GM12801 (cell line): ENCODE measurements around the gene SLC23A1.

ENCODE experiments used
- TF ChIP-seq, protein P1 (sequence below): IDR thresholded peaks from one replicate; pipeline ENCODE4 v1.5.1; 2011; ENCODE audit warnings: control low read depth; ENCODE audit not compliant: insufficient read length; ENCODE audit errors: extremely low read depth

SLC23A1 gene

GRCh38 chr5:139413963-139414362 lies 30.9 kb upstream of the SLC23A1 start:
- TF ChIP-seq, protein P1, sequence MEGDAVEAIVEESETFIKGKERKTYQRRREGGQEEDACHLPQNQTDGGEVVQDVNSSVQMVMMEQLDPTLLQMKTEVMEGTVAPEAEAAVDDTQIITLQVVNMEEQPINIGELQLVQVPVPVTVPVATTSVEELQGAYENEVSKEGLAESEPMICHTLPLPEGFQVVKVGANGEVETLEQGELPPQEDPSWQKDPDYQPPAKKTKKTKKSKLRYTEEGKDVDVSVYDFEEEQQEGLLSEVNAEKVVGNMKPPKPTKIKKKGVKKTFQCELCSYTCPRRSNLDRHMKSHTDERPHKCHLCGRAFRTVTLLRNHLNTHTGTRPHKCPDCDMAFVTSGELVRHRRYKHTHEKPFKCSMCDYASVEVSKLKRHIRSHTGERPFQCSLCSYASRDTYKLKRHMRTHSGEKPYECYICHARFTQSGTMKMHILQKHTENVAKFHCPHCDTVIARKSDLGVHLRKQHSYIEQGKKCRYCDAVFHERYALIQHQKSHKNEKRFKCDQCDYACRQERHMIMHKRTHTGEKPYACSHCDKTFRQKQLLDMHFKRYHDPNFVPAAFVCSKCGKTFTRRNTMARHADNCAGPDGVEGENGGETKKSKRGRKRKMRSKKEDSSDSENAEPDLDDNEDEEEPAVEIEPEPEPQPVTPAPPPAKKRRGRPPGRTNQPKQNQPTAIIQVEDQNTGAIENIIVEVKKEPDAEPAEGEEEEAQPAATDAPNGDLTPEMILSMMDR, result no peak

DNA sequence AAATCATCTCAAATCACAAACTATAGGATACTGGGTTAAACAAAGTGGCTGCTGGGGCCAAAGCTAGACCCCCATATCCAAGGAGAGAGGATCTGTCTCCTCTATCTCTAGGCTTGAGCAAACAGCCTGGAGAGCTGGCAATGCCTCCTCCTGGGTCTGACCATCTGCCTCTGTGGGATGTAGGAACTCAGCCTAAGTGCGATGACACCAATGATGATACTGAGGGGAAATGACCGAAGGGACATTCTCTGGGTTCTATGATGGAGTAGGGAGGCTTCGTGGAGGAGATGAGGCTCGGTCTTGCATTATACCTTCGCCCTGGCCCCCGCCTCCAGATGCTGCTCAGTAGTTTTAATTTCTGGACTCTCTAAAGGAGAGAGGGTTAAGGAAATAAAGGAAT lies 30.1 kb upstream of the SLC23A1 start:
- TF ChIP-seq, protein P1, result no peak

DNA sequence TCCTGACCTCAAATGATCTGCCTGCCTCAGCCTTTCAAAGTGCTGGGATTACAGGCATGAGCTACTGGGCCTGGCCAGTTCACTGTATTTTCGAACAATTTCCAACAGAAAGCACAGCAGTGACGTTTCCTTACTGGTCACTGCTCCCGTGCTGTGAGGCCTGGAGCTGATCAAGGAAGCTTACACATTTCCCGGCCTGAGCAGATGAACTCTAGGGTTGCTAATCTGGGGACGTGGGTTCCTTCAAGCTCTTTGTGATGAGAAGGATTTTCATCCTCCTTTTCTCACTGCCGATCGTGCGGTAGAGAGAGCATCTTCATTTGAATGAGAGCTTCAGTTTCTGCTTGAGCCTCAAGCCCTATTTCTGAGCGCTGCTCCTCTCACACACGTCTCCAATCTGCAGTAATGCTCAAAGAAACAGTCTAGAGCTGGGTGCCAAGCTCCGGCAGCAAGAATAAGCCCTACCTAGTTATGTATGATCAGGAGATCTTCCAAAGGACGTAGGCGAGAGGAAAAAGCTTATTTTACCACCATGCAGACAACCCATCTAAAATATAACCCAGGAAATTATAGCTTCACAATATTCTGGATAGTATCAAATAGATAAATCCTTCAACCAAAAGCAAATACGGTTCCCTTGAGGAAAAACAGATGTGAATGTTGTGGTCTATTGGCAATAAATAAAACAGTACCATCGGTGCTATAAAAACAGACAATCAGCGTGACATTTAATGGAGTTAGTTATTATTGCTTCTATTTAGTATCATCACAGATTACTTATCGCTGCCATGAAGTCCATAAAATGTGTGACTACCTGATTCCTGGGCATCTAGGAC lies 28.1 kb upstream of the SLC23A1 start:
- TF ChIP-seq, protein P1, result no peak

DNA sequence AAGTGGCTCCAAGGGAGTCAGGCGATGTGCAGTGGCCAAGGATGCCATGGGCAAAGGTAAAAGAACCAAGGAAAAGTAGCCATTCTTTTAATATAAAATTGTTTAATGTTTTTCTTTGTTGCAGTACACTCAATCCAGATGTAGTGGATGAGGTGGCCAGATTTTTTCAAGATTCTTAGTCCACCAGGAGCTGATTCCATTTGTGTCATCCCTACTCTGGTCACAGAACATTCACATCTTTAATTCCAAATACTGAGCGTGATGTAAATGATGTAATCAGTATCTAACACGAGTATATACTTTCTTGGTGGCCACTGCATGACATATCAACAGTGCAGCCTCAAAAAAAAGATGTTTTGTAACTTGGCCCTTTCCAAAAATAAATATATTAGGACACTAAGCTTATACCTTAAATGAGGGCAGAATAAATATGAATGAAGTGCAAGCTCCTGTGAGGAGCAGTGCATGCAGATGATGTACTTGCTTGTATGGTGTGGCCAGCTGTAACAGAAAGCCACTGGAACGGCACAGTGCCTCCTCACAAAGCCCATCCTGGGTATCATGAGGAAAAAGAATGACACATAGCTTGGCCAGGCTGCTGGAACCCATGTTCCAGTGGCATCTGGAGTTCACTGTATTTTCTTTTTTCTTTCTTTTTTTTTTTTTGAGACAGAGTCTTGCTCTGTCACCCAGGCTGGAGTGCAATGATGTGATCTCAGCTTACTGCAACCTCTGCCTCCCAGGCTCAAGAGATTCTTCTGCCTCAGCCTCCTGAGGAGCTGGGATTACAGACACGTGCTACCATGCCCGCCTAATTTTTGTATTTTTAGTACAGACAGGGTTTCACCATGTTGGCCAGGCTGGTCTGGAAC lies 27.3 kb upstream of the SLC23A1 start:
- TF ChIP-seq, protein P1, result no peak

DNA sequence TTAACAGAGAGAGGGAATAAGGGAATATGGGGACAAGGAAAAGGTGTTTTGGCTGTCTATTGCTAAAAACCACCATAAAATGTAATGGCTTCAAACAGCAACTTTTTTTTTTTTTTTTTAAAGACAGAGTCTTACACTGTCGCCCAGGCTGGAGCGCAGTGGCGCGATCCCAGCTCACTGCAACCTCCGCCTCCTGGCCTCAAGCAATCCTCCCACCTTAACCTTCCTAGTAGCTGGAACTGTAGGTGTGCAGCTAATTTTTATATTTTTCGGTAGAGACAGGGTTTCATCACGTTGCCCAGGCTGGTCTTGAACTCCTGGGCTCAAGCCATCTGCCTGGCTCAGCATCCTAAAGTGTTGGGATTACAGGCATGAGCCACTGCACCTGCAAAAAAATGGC lies 25.1 kb upstream of the SLC23A1 start:
- TF ChIP-seq, protein P1, result no peak

DNA sequence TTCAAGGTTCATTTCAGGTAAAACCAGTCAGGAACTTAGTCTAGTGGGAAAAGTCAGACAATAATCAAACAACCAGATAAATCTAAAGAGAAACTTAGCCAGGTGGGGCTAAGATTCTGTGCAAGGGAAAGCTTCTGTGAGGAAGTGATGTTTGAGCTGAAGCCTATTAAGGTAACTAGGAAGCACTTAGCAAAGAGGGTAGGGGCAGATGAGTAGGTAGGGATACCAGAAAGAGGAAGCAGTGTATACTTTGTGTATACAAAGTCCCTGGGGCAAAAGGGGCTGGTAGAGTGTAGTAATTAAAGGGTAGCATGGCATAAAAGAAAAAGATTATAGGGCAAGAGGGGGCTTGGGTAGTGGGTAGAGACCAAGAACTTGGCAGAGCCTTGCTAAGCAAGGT lies 24.4 kb upstream of the SLC23A1 start:
- TF ChIP-seq, protein P1, result no peak

DNA sequence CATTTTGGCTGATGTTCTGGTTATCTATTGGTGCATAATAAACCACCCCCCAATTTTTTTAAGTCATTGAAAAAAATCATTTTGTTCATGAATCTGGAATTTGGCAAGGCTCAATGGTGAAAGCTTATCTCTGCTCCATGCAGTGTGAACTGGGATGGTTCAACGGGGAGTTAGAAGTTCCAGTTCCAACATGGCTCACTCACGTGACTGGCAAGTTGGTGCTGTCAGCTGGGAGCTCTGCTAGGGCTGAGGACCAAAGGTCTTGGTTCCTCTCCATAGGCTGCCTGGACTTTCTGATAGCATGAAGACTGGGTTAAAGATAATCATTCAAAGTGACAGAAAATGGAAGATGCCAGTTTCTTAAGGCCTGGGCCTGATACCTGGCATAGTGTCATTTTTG lies 23.9 kb upstream of the SLC23A1 start:
- TF ChIP-seq, protein P1, result no peak
